ENCODE data around the gene PRC1. TPM values are rescaled to one million over a fixed set of nuclear protein-coding genes. Genes with fewer than 3 reads are reported as not detected.

PRC1 gene
- total and polyA plus RNA-seq, 2 of the 13 experiments (the other 11 are each of a cell fraction or from before 2014, with no cell fraction given), result 137 to 162 TPM

DNA sequence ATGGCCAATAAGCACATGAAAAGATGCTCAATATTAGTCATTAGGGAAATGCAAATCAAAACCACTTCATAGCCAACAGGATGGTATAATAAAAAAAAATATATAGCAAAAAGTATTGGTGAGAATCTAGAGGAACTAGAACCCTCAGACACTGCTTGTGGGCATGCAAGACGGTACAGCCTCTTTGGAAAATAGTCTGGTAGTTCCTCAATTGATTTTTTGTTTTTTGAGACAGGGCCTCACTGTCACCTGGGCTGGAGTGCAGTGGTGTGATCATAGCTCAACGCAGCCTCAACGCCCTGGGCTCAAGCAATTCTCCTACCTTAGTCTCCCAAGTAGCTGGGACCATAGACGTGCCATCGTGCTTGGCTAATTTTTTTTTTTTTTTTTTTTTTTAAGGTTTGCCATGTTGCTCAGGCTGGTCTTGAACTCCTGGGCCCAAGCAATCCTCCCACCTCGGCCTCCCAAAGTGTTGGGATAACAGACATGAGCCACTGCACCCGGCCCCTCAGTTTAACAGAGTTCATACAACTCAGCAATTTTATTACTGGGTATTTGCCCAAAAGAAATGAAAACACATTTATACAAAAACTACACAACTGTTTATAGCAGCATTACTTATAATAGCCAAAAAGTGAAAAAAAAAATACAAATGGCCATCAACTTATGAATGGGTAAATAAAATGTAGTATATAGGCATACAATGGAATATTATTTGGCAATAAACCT lies 5.1 kb downstream of the PRC1 start:
- Histone ChIP-seq H3K9ac (ENCODE audit: insufficient read depth, low read depth, low read length) (no peak overlapping the region), H3K36me3 (replicated peaks in 1 of 2; ENCODE audit: control insufficient read depth in 1 of 2, insufficient read depth in 2 of 2, low read length in 2 of 2) (0 out of 5 replicates have a peak, but pooled peaks cover 0 to 11% of the 10 kb centered on the region in 2 experiments), H3K27me3 (ENCODE audit: control insufficient read depth in 1 of 2, insufficient read depth in 2 of 2, low read length in 2 of 2) (no peaks in the 10 kb centered on the region), H2AFZ (ENCODE audit: low read length) (no peak overlapping the region), H3K4me1 (ENCODE audit: insufficient read depth, low read length) (peaks cover 34% of the 10 kb centered on the region), H3K4me2 (ENCODE audit: low read depth, low read length) (no peak overlapping the region), H3K4me3 (replicated peaks in 1 of 3; ENCODE audit: insufficient read depth in 1 of 3, low read depth in 2 of 3, low read length in 3 of 3) (no peak overlapping the region), H3K27ac (ENCODE audit: extremely low read length, insufficient read depth, low read length) (no peak overlapping the region), H3K79me2 (ENCODE audit: insufficient read depth, low read length) (peaks cover 92% of the 10 kb centered on the region), H3K9me3 (ENCODE audit: low read length) (no peaks in the 10 kb centered on the region), H4K20me1 (ENCODE audit: insufficient read depth, low read length) (peaks cover 7% of the 10 kb centered on the region)
- ATAC-seq (no peak), DNase-seq (ENCODE audit: low spot score) (no peak), FAIRE-seq (no peak)
- ChIA-PET POLR2A (no interaction called here), CTCF (ENCODE audit: low intra/inter-chr PET ratio, low total read pairs) (no interaction called here)
- no TSS peak for BruUV-seq (replicated peaks)
- intact Hi-C loops (cut with micrococcal nuclease; ENCODE audit: unreplicated experiment), result no loop called here
- in situ Hi-C loops (cut with HindIII; ENCODE audit: extremely low pct_ligation_motif_present, low pct_unique_long_range_greater_than_20kb), result no loop called here
- TF ChIP-seq ATF7-NPFF (CRISPR knock-in tag; IDR thresholded peaks at IDR 0.05; ENCODE audit: low read depth) (no peak), EEA1 (CRISPR knock-in tag; IDR thresholded peaks at IDR 0.05; ENCODE audit: borderline replicate concordance) (no peak), ADNP (CRISPR knock-in tag; IDR thresholded peaks at IDR 0.05) (no peak)
- 79% methylated on average over 7 of the region's 7 CpGs for WGBS (ENCODE audit: low lambda C conversion rate)

DNA sequence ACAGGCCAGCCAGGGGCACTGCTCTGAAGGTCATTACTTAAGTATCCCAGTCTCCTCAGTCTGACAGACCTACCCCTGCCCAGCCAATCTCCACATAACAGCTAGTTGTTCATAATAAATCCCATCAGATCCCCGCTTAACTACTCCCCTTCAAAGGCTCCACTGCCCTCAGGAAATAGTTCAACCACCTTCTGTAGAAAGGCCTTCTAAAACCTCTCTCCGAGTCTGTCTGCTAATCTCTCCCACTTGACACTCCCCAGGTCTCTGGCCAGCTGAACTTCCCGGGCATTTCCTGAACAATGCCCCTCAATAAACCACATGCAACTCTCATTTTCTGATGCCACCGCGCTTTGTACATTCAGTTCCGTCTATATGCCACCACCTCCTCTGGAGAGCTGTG lies 6.0 kb downstream of the PRC1 start:
- ATAC-seq (peak; percentile 39), DNase-seq (ENCODE audit: low spot score) (no peak), FAIRE-seq (no peak)
- Histone ChIP-seq H3K9ac (ENCODE audit: insufficient read depth, low read depth, low read length) (no peak overlapping the region), H3K79me2 (ENCODE audit: insufficient read depth, low read length) (peaks cover 83% of the 10 kb centered on the region), H3K36me3 (replicated peaks in 1 of 2; ENCODE audit: control insufficient read depth in 1 of 2, insufficient read depth in 2 of 2, low read length in 2 of 2) (peaks cover 3 to 20% of the 10 kb centered on the region in 2 experiments; a peak in 3 of 5 replicates), H3K4me3 (replicated peaks in 1 of 3; ENCODE audit: insufficient read depth in 1 of 3, low read depth in 2 of 3, low read length in 3 of 3) (no peak overlapping the region), H3K4me1 (ENCODE audit: insufficient read depth, low read length) (peaks cover 34% of the 10 kb centered on the region), H3K4me2 (ENCODE audit: low read depth, low read length) (peak overlapping the region; percentile 27; the same call in 1 of the 2 replicates), H3K27me3 (ENCODE audit: control insufficient read depth in 1 of 2, insufficient read depth in 2 of 2, low read length in 2 of 2) (no peaks in the 10 kb centered on the region), H4K20me1 (ENCODE audit: insufficient read depth, low read length) (peaks cover 7% of the 10 kb centered on the region), H3K9me3 (ENCODE audit: low read length) (no peaks in the 10 kb centered on the region), H3K27ac (ENCODE audit: extremely low read length, insufficient read depth, low read length) (peak overlapping the region; percentile 18), H2AFZ (ENCODE audit: low read length) (no peak overlapping the region)
- CTCF ChIA-PET (ENCODE audit: low intra/inter-chr PET ratio, low total read pairs), result no interaction called here
- no TSS peak for BruUV-seq (replicated peaks)
- POLR2A ChIA-PET, result no interaction called here
- intact Hi-C loops (cut with micrococcal nuclease; ENCODE audit: unreplicated experiment), result no loop called here
- in situ Hi-C loops (cut with HindIII; ENCODE audit: extremely low pct_ligation_motif_present, low pct_unique_long_range_greater_than_20kb), result no loop called here
- WGBS (ENCODE audit: low lambda C conversion rate), result 89% methylated on average over 6 of the region's 6 CpGs
- TF ChIP-seq HMGA1 (CRISPR knock-in tag; conservative IDR thresholded peaks at IDR 0.05) (no peak), PCBP1 (IDR thresholded peaks at IDR 0.05; ENCODE audit: borderline replicate concordance, low read depth, low read length) (no peak), ATF1 (CRISPR knock-in tag; IDR thresholded peaks at IDR 0.05) (no peak), ZNF776 (CRISPR knock-in tag; IDR thresholded peaks at IDR 0.05) (no peak), ESRRA (CRISPR knock-in tag; IDR thresholded peaks at IDR 0.05; ENCODE audit: low read depth) (no peak), IRF2 (CRISPR knock-in tag; IDR thresholded peaks at IDR 0.05) (no peak), ASH2L (IDR thresholded peaks at IDR 0.05; ENCODE audit: insufficient read length, low read depth, low read length) (no peak), ZBTB38 (CRISPR knock-in tag; IDR thresholded peaks at IDR 0.05) (no peak), TAF15 (IDR thresholded peaks at IDR 0.05; ENCODE audit: low read depth, low read length, poor library complexity, severe bottlenecking) (no peak), GLI4 (CRISPR knock-in tag; IDR thresholded peaks at IDR 0.05; ENCODE audit: borderline replicate concordance) (no peak), BORCS8-MEF2B (CRISPR knock-in tag; IDR thresholded peaks at IDR 0.05) (no peak), AKAP8 (CRISPR knock-in tag; IDR thresholded peaks at IDR 0.05) (no peak), MAFG (CRISPR knock-in tag; IDR thresholded peaks at IDR 0.05) (no peak)
- TF ChIP-seq, protein P1, sequence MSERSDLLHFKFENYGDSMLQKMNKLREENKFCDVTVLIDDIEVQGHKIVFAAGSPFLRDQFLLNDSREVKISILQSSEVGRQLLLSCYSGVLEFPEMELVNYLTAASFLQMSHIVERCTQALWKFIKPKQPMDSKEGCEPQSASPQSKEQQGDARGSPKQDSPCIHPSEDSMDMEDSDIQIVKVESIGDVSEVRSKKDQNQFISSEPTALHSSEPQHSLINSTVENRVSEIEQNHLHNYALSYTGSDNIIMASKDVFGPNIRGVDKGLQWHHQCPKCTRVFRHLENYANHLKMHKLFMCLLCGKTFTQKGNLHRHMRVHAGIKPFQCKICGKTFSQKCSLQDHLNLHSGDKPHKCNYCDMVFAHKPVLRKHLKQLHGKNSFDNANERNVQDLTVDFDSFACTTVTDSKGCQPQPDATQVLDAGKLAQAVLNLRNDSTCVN (CRISPR knock-in tag; IDR thresholded peaks at IDR 0.05; ENCODE audit: borderline replicate concordance), result no peak
- TF ChIP-seq, protein P2, sequence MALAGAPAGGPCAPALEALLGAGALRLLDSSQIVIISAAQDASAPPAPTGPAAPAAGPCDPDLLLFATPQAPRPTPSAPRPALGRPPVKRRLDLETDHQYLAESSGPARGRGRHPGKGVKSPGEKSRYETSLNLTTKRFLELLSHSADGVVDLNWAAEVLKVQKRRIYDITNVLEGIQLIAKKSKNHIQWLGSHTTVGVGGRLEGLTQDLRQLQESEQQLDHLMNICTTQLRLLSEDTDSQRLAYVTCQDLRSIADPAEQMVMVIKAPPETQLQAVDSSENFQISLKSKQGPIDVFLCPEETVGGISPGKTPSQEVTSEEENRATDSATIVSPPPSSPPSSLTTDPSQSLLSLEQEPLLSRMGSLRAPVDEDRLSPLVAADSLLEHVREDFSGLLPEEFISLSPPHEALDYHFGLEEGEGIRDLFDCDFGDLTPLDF (CRISPR knock-in tag; IDR thresholded peaks at IDR 0.05), result no peak

Measured in HepG2 (cell line).